M059J (cell line): ENCODE measurements around the gene SMIM33. TPM values are rescaled to one million over a fixed set of nuclear protein-coding genes. Genes with fewer than 3 reads are reported as not detected.
"Not testable (repeated sequence)": the region's sequence is repeated elsewhere in the genome, so short reads cannot be mapped to it uniquely, and the experiment has no call there.

Experiments
- DNase-seq: peaks from one replicate; pipeline ENCODE4 v3.0.0-alpha.2; 2012; ENCODE audit warnings: low read depth
- total RNA-seq: library from RNA; depleted of rRNA; stranded (reverse); fragments of >200 nt; shearing (Covaris generic); gene quantifications from 2 replicates; pipeline ENCODE4 v1.2.3, GENCODE V29; 2014; rRNA removed

Gene SMIM33
- not detected in 2 replicates for total RNA-seq

- no peak for DNase-seq
Observed at GRCh38 chr5:139470821-139471300, at the start of gene SMIM33. Gene SMIM33, plus strand, starts transcription at chr5:139471004. Its CDS starts 118 bp downstream, at chr5:139471122.

- peak; percentile 72 for DNase-seq
Observed at GRCh38 chr5:139422307-139422893, 48.4 kb upstream of the SMIM33 start.

- DNase-seq, result no peak
Observed at GRCh38 chr5:139425497-139425896, 45.3 kb upstream of the SMIM33 start.

GRCh38 chr5:139426203-139426885 lies 44.5 kb upstream of the SMIM33 start:
- DNase-seq, result no peak

- no peak for DNase-seq
Observed at GRCh38 chr5:139430015-139430414, 40.8 kb upstream of the SMIM33 start.

- no peak for DNase-seq
Observed at GRCh38 chr5:139431706-139432105, 39.1 kb upstream of the SMIM33 start.

- DNase-seq, result no peak
Observed at GRCh38 chr5:139435676-139436075, 35.1 kb upstream of the SMIM33 start.

- no peak for DNase-seq
Observed at GRCh38 chr5:139438707-139439012, 32.1 kb upstream of the SMIM33 start.

- DNase-seq, result peak; percentile 87
Observed at GRCh38 chr5:139439013-139439903, 31.5 kb upstream of the SMIM33 start, which contains the start of gene DNAJC18. Gene DNAJC18, minus strand, starts transcription at chr5:139439525. Its CDS starts 80 bp downstream, at chr5:139439445.

- not testable (repeated sequence) for DNase-seq
Observed at GRCh38 chr5:139440416-139440815, 30.4 kb upstream of the SMIM33 start.

GRCh38 chr5:139443831-139444453 lies 26.9 kb upstream of the SMIM33 start:
- peak; percentile 91 for DNase-seq

- no peak for DNase-seq
Observed at GRCh38 chr5:139445325-139446170, 25.3 kb upstream of the SMIM33 start.

- DNase-seq, result no peak
Observed at GRCh38 chr5:139446956-139447779, 23.6 kb upstream of the SMIM33 start.

- no peak for DNase-seq
Observed at GRCh38 chr5:139451176-139451575, 19.6 kb upstream of the SMIM33 start.

- DNase-seq, result no peak
Observed at GRCh38 chr5:139451878-139452660, 18.7 kb upstream of the SMIM33 start.

- DNase-seq, result no peak
Observed at GRCh38 chr5:139453683-139454567, 16.9 kb upstream of the SMIM33 start.

GRCh38 chr5:139454568-139455290 lies 16.1 kb upstream of the SMIM33 start:
- DNase-seq, result no peak

GRCh38 chr5:139456776-139457175 lies 14.0 kb upstream of the SMIM33 start:
- DNase-seq, result no peak
